GM15510 (cell line): ENCODE measurements around the gene KCTD10.

ENCODE experiments used
- POLR2A ChIP-seq: IDR thresholded peaks from 3 replicates; pipeline ENCODE4 v1.6.1; 2011; ENCODE audit warnings: borderline replicate concordance; ENCODE audit not compliant: insufficient read length; ENCODE audit errors: extremely low read depth

KCTD10 gene

DNA sequence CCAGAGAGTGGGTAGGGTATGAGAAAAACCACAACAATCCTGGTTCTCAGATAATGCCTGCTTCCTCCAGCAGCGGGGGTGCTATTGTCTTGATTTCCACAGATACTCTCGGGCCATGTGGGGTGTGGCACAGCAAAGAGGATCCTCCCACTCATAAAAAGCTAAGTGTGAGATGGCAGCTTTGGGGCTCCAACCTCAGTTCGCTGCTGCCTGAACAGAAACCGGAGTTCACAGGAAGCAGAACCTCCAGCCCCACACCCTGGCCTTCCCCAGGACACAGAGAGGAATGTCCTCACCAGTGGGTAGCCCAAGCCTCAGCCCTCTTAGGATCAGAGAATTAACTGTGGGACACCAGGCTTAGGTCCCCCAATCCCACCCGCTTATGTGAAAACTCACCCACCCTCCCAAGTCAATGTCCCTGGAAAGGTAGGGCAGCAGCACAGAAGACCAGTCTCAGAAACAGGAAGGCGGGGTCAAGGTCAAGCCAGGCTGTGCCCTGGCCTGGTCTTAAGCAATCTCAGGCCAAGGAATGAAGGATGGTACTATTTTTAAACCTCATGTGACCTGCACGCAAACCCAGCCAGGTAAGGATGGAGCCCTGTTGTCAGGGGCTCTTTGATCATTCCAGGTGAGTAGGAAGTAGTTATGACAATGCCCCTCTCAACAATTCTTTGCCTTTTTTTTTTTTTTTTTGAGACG lies 9.0 kb downstream of the KCTD10 start:
- TF ChIP-seq POLR2A: no peak

- no peak for TF ChIP-seq POLR2A
These were observed 10.3 kb downstream of the KCTD10 start for GRCh38 chr12:109466821-109467220.

- TF ChIP-seq POLR2A: no peak
These were observed 10.8 kb downstream of the KCTD10 start for GRCh38 chr12:109466305-109466704.

DNA sequence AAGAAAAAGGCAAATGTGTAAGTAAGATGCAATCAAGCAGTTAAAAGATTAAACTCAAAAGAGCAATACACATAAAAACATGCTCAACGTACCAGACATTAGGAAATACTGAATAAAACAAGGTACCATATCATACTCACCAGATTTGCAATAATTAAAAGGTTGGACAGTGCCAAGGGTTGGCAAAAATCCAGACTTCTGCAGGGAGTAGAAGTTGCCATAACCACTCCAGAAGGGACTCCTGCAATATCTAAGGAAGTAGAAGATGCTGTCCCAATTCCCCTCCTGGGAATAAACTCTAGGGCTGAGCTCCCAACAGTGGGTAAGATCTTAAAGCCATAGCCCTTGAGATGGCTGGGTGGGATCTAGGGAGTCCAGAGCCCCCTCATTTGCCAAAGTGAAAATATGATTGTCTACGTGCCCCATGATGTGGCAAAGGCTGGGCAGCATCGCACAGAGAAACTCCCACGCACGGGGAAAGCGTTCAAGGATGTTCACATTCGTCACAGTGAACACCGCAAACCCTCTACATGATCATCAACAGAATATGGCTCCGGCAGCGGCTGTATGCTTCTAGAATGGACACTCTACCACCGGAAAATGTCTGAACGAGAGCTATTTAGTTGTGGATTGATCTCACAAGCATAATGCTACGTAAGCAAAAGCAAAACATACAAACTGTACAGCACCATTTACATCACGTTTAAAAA lies 12.3 kb downstream of the KCTD10 start:
- TF ChIP-seq POLR2A: no peak

DNA sequence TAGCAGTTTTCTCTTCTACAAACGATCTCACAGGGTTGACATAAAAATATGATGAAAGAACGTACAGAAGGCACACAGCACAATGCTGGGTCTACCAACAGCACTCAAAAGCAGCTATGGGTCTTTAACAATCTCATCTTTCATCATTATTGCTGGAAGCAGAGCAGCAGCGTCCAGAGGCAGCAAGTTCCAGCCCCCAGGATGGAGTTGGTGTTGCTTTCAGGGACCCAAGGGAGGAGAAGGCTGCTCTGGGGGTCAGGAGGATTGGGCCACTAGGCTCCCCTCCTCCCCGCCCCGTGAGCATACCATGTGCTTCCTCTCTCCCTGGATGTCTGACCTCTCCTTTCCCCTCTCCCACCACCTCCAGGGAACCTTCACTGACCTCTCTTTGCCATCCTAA lies 13.3 kb downstream of the KCTD10 start:
- no peak for TF ChIP-seq POLR2A

GRCh38 chr12:109462868-109463692 lies 14.0 kb downstream of the KCTD10 start:
- no peak for TF ChIP-seq POLR2A

DNA sequence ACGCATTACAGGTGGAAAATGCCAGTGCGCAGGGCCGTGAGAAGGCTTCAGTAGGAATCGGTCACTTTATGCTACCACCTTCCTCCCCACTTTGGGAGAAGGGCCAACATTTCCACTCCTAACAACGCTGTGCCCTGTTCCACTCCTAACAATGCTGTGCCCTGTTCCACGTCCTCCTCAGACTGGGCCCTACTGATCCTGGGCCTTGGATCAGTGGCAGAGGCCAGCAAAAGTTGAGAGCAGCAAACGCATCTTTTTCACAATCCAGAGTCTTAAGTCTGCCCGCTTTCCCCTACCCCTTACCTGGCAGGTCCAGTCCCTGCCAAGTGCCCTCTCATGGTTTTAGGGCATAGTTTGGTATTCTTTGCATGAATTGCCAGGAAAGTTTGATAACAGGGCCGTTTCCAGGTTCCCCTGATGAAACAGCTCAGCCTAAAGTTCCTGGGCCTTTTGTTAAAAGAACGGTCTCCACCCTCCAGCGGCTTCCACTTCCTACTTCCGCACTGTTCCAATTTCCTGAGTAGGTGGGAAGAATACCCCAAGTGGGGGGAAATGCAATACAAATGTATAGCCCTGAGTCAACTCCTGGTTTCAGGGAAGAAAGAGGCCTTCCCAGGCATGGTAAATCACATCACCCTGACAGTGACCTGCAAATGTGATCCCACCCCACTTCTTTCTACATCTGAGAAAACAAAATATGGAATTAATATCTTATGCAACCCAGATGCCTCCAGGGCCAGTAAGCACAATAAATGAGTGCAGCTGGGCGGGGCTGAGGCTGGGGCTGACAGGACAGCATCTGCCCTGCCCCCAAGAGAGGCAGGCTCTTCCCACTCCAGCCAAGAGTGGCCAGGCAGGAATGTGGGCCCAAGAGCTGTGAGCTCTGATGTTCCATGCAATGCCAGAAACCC lies 15.0 kb downstream of the KCTD10 start:
- TF ChIP-seq POLR2A: no peak

DNA sequence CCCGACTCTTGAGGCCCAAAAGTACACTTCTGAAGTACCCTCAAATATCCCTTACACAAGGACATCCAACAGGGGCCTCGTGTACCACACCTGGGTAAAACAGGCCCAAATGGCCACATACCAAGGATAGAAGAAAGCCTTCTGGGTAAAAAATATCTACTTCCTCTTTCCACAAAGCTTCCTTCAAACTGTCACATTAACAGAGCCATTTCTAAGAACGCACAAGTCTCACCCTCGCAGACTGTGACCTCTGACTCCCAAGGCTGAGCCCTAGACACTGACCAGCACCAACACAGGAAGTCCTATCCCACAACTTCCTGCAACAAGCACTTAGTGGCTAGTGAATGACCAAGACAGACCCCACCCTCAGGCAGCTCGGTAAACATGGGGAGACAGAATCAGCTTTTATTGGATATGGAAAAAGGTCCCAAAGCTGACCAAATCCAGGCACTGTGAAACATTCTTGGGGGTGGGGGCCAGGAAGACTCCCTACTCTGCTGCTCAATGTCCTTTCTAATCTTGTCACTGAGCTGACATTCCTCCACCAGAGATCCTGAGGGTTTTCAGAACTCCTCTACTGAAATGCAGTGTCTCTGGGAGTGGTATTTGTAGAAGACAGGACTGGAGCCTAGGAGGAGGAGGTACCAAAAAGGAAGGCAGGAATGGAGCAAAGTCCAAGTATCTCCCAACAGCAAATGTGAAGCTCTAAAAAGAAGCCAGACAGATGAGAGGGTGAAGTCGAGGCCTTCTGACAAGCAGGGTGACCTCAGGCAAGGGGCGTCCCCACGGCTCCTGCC lies 15.9 kb downstream of the KCTD10 start:
- no peak for TF ChIP-seq POLR2A

DNA sequence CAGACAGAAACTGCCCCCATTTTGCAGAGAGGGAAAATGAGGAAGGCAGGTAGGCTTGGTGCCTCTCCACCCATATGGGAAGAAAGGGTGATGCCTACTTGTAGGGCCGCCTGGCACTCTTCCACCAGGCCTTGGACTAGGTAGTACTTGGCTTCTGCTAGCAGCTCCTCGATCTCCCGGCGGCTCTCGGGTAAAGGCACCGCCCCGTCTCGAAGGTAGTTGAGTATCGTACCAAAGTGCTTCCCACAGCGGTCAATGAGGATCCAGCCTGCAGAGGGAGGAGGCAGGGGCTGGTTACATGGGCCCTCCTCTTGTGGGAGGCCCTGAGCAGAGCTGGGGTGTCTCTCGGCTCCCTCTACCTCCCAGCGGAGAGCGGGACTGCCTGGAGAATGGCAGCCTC lies 16.6 kb downstream of the KCTD10 start:
- no peak for TF ChIP-seq POLR2A

DNA sequence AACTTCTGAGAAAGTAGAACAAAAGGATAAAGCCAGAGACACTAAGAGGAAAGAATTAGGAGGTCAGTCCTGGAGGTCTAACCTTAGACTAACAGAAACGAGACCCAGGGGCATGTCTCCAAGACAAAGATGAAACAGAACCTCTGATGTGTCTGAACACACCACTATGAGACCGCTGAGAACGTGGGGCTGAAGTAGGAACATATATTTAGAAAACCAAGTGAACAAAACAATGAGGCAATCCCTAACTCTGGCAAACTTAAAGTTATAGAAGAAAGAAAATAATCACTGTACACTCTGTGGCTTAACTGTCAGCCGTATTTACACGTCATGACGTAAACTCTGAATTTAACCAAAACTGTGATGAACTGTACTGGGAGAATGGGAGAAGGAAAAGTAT lies 17.9 kb downstream of the KCTD10 start:
- no peak for TF ChIP-seq POLR2A

- no peak for TF ChIP-seq POLR2A
These were observed 18.3 kb downstream of the KCTD10 start for GRCh38 chr12:109458771-109459208.

DNA sequence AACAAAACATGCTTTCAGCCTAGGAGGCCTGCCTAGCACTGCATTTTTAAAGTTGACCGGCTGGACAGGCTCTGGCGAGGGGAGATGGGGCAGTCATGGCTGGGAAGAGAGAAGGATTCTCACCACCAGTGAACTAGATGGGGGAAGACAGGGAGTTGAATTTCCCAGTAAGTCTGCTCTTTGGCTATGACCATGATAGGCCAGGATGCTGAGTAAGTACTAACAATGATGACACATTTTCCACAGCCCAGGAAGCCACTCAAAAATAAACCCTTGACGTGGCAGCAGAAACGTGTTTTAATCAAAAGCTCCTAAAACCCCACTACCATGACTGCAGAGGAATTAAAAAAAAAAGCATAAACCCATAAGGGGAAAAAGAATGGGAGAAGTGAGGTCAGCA lies 19.0 kb downstream of the KCTD10 start:
- TF ChIP-seq POLR2A: no peak

GRCh38 chr12:109455706-109456105 lies 21.4 kb downstream of the KCTD10 start:
- TF ChIP-seq POLR2A: no peak

DNA sequence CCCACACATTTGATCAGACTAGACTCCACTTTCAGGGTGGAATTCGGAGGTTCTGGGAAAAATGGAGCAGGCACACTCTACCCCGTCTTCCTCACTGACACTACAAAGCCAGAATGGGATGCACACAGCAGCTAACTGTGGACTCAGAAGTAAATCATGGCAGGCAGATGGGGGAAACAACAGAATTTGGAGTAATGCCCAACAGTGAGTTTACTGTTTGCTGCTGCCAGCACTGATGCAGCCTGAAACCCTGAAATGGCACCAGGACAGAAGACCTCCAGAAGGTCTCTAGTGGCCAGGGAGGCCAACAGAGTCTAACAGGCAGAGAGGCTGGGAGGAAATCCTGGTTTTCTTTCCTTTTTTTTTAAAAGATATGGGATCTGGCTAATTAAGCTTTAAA lies 24.6 kb downstream of the KCTD10 start:
- no peak for TF ChIP-seq POLR2A
